Endothelial cell of umbilical vein (primary cell): ENCODE data around the gene COL6A2. TPM values are rescaled to one million over a fixed set of nuclear protein-coding genes. Genes with fewer than 3 reads are reported as not detected.

Experiments
- BruUV-seq: library from RNA; stranded (reverse); fragments of 400-500 nt; replicated peaks from 2 replicates; lab custom pipeline; 2021; lab: Mats Ljungman, UMichigan
- CTCF ChIA-PET: fragments of 300-600, 350-600 bp; sonication (Branson Sonifier 250); formaldehyde crosslinking; loops from one replicate; lab custom pipeline; 2021; ENCODE audit warnings: antibody characterized with exemption, inconsistent platforms; lab: Charles Lee
- POLR2A ChIA-PET: fragments of 300-600, 350-600 bp; sonication (Branson Sonifier 250); formaldehyde crosslinking; loops from one replicate; lab custom pipeline; 2021; ENCODE audit warnings: antibody characterized with exemption, inconsistent platforms; lab: Charles Lee
- DNase-seq: peaks from one replicate; pipeline ENCODE4 v3.0.0-alpha.2; 2011; ENCODE audit warnings: low read depth, low spot score
- FAIRE-seq: peaks from 2 replicates; lab custom pipeline; 2011; peaks lifted over from hg19 to GRCh38; lab: Jason Lieb, UNC
- H2AFZ ChIP-seq: 2 replicates; pipeline ENCODE4 v1.6.0; 2012; ENCODE audit warnings: low read depth, low read length, control low read depth, inconsistent platforms
- H3K27ac ChIP-seq: 2 replicates; pipeline ENCODE4 v1.5.1; 2011; ENCODE audit warnings: low read depth, mild to moderate bottlenecking, control low read depth, low read length, moderate library complexity; ENCODE audit not compliant: insufficient read depth
- H3K27me3 ChIP-seq, 2 experiments: 2 replicates each; pipeline versions ENCODE4 v1.6.0 to v1.6.1; 2011; ENCODE audit warnings: low read length in 2 of 2, mixed read lengths in 1 of 2; ENCODE audit not compliant: control insufficient read depth in 2 of 2, insufficient read depth in 2 of 2
- H3K36me3 ChIP-seq, 2 experiments: 2 replicates in 1 of 2; 3 replicates in 1 of 2; pipeline ENCODE4 v1.5.1; 2011; ENCODE audit warnings: low read length in 2 of 2, mild to moderate bottlenecking in 1 of 2, moderate library complexity in 1 of 2; ENCODE audit not compliant: control insufficient read depth in 2 of 2, insufficient read depth in 2 of 2; ENCODE audit errors: extremely low read depth in 1 of 2
- H3K4me1 ChIP-seq: 3 replicates; pipeline ENCODE4 v1.5.1; 2011; ENCODE audit warnings: mild to moderate bottlenecking, low read length; ENCODE audit not compliant: control insufficient read depth, insufficient read depth; ENCODE audit errors: extremely low read depth
- H3K4me2 ChIP-seq: 2 replicates; pipeline ENCODE4 v1.6.1; 2011; ENCODE audit warnings: low read length, control low read depth, mixed read lengths; ENCODE audit not compliant: insufficient read depth
- H3K4me3 ChIP-seq, 3 experiments: fragments of 200-600 bp in 1 of 3; sonication (generic), shearing (Covaris generic) in 1 of 3; replicated peaks in 1 of 3; 2 replicates each; pipeline ENCODE4 v1.5.1; 2011 to 2016; ENCODE audit warnings: control low read depth in 3 of 3, low read length in 3 of 3, mild to moderate bottlenecking in 2 of 3, inconsistent platforms in 1 of 3, low read depth in 1 of 3, moderate library complexity in 1 of 3; ENCODE audit not compliant: insufficient read depth in 1 of 3
- H3K79me2 ChIP-seq: 2 replicates; pipeline ENCODE4 v1.6.0; 2012; ENCODE audit warnings: low read length, inconsistent platforms; ENCODE audit not compliant: control insufficient read depth, insufficient read depth
- H3K9ac ChIP-seq: replicated peaks from 2 replicates; pipeline ENCODE3; 2011; ENCODE audit warnings: low read length, control low read depth; ENCODE audit not compliant: insufficient read depth; ENCODE audit errors: extremely low read depth
- H3K9me1 ChIP-seq: replicated peaks from 3 replicates; pipeline ENCODE4 v1.6.0; 2011; ENCODE audit warnings: mild to moderate bottlenecking, low read length; ENCODE audit not compliant: control insufficient read depth, insufficient read depth; ENCODE audit errors: extremely low read depth
- H3K9me3 ChIP-seq: replicated peaks from 2 replicates; pipeline ENCODE4 v1.5.1; 2012; ENCODE audit warnings: low read length, inconsistent platforms; ENCODE audit not compliant: control insufficient read depth, insufficient read depth
- H4K20me1 ChIP-seq: replicated peaks from 2 replicates; pipeline ENCODE3; 2011; ENCODE audit warnings: mild to moderate bottlenecking, low read length; ENCODE audit not compliant: control insufficient read depth, insufficient read depth; ENCODE audit errors: extremely low read depth
- EZH2 ChIP-seq: IDR thresholded peaks from 2 replicates; pipeline ENCODE4 v1.6.1; 2012; ENCODE audit warnings: borderline replicate concordance, low read depth, mild to moderate bottlenecking, moderate library complexity, low read length, inconsistent platforms; ENCODE audit not compliant: severe bottlenecking
- FOS ChIP-seq: IDR thresholded peaks from 2 replicates; pipeline ENCODE4 v1.6.1; 2011; ENCODE audit warnings: mild to moderate bottlenecking, low read length, moderate library complexity, borderline replicate concordance; ENCODE audit not compliant: insufficient read depth
- GATA2 ChIP-seq: IDR thresholded peaks from 2 replicates; pipeline ENCODE4 v1.7.0; 2011; ENCODE audit warnings: low read depth, mild to moderate bottlenecking, moderate library complexity, mixed read lengths, low read length; ENCODE audit not compliant: insufficient read length, insufficient read depth
- JUN ChIP-seq: IDR thresholded peaks from 2 replicates; pipeline ENCODE4 v1.6.1; 2011; ENCODE audit warnings: borderline replicate concordance, low read depth; ENCODE audit not compliant: insufficient read length, insufficient read depth
- MAX ChIP-seq: IDR thresholded peaks from 2 replicates; pipeline ENCODE4 v1.6.1; 2011; ENCODE audit not compliant: insufficient read depth, insufficient read length
- MYC ChIP-seq: IDR thresholded peaks from one replicate; pipeline ENCODE4 v1.6.1; 2011; ENCODE audit warnings: mild to moderate bottlenecking, low read depth, low read length
- POLR2A ChIP-seq: IDR thresholded peaks from 2 replicates; pipeline ENCODE4 v1.6.1; 2012; ENCODE audit warnings: low read depth, mild to moderate bottlenecking, control low read depth, low read length
- POLR2AphosphoS5 ChIP-seq: IDR thresholded peaks from 2 replicates; pipeline ENCODE4 v1.6.1; 2012; ENCODE audit warnings: low read depth, mild to moderate bottlenecking, control low read depth, low read length, moderate library complexity; ENCODE audit not compliant: insufficient read depth
- dilution Hi-C: fragments of 300-500 bp; cut with MboI; formaldehyde crosslinking; loops from one replicate; pipeline ENCODE4 v1.15.0; 2019; ENCODE audit warnings: low sequenced_read_pairs; ENCODE audit not compliant: extremely low pct_ligation_motif_present
- intact Hi-C: fragments of 100-400 bp; cut with micrococcal nuclease; formaldehyde crosslinking; loops from one replicate; pipeline ENCODE4 v1.10.0; 2022
- polyA plus RNA-seq, 4 experiments: library from polyadenylated mRNA; depleted of rRNA in 3 of 4; stranded (reverse) in 3 of 4; unstranded in 1 of 4; fragments of >200 nt; gene quantifications; 2 replicates each; pipeline versions ENCODE4 v1.2.1 to v1.2.3, GENCODE V29; 2011 to 2012; ENCODE audit warnings: missing spikeins in 1 of 4
- total RNA-seq: library from RNA; stranded (reverse); gene quantifications from 2 replicates; pipeline ENCODE4 v1.2.3, GENCODE V29; 2021
- TF ChIP-seq, protein P1 (sequence below), 2 donors: IDR thresholded peaks; 1 replicate in 1 of 2; 2 replicates in 1 of 2; pipeline ENCODE4 v1.5.1; 2011; ENCODE audit warnings: low read length in 2 of 2, mild to moderate bottlenecking in 2 of 2, moderate library complexity in 2 of 2, control low read depth in 1 of 2, inconsistent platforms in 1 of 2, low read depth in 1 of 2; ENCODE audit not compliant: insufficient read depth in 1 of 2; ENCODE audit errors: extremely low read depth in 1 of 2

COL6A2 gene
- total and polyA plus RNA-seq, 2 donors (not counting 3 experiments of a cell fraction or from before 2014, with no cell fraction given) = 3.4 to 6.1 TPM

GRCh38 chr21:46156378-46156645, 58.4 kb downstream of the COL6A2 start:
- FAIRE-seq = no peak
- H3K4me3 ChIP-seq = no peak overlapping the region
- H3K27ac ChIP-seq = no peak overlapping the region
- no peaks in the 10 kb centered on the region for H3K4me1 ChIP-seq
- no peak overlapping the region for H3K9ac ChIP-seq
- no peaks in the 10 kb centered on the region for H3K27me3 ChIP-seq
- H4K20me1 ChIP-seq = no peaks in the 10 kb centered on the region
- H3K36me3 ChIP-seq = no peaks in the 10 kb centered on the region
- H2AFZ ChIP-seq = no peak overlapping the region
- no peak for DNase-seq
- H3K9me1 ChIP-seq = no peaks in the 10 kb centered on the region
- H3K9me3 ChIP-seq = no peaks in the 10 kb centered on the region
- intact Hi-C loops (no loop called here), dilution Hi-C loops (no loop called here)
- POLR2A ChIA-PET = no interaction called here
- H3K79me2 ChIP-seq = no peaks in the 10 kb centered on the region
- no TSS peak for BruUV-seq
- TF ChIP-seq EZH2 (no peak), MAX (no peak), POLR2A (no peak), FOS (no peak), GATA2 (no peak), JUN (no peak), POLR2AphosphoS5 (no peak), MYC (no peak)
- TF ChIP-seq, protein P1, sequence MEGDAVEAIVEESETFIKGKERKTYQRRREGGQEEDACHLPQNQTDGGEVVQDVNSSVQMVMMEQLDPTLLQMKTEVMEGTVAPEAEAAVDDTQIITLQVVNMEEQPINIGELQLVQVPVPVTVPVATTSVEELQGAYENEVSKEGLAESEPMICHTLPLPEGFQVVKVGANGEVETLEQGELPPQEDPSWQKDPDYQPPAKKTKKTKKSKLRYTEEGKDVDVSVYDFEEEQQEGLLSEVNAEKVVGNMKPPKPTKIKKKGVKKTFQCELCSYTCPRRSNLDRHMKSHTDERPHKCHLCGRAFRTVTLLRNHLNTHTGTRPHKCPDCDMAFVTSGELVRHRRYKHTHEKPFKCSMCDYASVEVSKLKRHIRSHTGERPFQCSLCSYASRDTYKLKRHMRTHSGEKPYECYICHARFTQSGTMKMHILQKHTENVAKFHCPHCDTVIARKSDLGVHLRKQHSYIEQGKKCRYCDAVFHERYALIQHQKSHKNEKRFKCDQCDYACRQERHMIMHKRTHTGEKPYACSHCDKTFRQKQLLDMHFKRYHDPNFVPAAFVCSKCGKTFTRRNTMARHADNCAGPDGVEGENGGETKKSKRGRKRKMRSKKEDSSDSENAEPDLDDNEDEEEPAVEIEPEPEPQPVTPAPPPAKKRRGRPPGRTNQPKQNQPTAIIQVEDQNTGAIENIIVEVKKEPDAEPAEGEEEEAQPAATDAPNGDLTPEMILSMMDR (IDR thresholded peaks at IDR 0.05; ENCODE audit: extremely low read depth in 1 of 2, insufficient read depth in 1 of 2, low read depth in 1 of 2, low read length in 2 of 2) = no peak
- CTCF ChIA-PET = no interaction called here
- no peak overlapping the region for H3K4me2 ChIP-seq
